HG02840 (cell line): Measurements from ENCODE around the gene CAPN8.
"Not testable (repeated sequence)": the region's sequence is repeated elsewhere in the genome, so short reads cannot be mapped to it uniquely, and the experiment has no call there.

ENCODE experiments used
- ATAC-seq: cut with Tn5 transposase; IDR thresholded peaks from one replicate; pipeline ENCODE4 v1.9.1; 2021; ENCODE audit warnings: mild to moderate bottlenecking, moderate library complexity, moderate number of reproducible peaks; ENCODE audit not compliant: unreplicated experiment, low FRiP score

The CAPN8 gene

DNA sequence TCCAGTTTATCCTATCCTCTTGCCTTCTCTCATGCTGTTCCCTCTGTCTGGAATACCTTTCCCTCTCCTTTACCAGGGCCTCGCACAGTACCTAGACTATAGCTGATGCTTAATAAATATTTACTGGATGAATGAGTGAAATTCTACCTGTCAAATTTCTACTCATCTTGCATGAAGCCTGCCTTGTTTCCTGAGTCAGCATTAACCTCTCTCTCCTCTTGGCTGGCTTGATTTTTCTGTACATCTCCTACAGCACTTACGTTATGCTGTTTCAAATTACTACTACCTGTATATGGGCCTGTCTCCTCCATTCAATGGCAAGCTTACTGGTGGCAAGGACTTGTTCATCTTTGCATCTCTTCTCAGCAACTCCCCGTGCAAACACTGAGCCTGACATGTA, 130.8 kb downstream of the CAPN8 start:
- ATAC-seq: no peak

GRCh38 chr1:223533708-223534107, 131.8 kb downstream of the CAPN8 start:
- no peak for ATAC-seq

- ATAC-seq: no peak
Observed at GRCh38 chr1:223531742-223532341, 133.7 kb downstream of the CAPN8 start.

GRCh38 chr1:223525957-223526356, 139.5 kb downstream of the CAPN8 start:
- no peak for ATAC-seq

GRCh38 chr1:223525546-223525945, 140.0 kb downstream of the CAPN8 start:
- ATAC-seq: no peak

DNA sequence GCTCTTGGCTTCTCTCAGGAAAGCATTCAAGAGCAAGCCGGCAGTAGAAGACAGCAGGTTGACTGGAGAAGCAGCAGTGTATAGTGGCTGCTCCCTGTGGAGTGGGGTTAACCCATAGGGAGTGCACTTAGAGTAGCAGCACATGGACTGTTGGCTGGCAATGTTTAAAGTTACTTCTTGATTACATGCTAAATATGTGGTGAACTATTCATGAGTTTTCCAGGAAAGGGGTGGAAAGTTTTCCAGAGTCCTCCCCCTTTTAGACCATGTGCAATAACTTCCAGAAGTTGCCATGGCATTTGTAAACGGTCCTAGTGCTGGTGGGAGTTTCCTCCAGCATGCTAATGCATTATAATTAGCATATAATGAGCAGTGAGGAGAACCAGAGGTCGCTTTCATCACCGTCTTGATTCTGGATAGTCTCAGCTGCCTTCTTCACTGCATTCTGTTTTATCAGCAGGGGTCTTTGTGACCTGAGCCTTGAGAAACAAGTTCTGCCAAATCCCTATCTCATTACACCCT, 140.5 kb downstream of the CAPN8 start:
- ATAC-seq: no peak

DNA sequence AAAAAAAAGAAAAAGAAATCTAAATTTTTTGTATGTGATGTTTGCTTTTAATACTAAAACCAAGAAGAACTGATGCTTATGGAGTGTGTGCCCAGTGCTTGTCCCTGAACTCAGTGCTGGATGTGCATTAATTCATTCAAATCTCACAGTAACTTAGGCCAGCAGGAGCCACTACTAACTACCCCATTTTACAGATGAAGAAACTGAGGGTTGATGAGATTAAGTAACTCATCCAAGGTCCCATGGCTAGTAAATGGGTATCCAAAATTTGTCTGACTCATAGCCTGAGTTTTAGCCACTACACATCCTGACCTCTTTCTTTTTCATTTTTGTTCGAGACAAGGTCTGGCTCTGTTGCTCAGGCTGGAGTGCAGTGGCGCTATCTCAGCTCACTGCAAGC, 144.4 kb downstream of the CAPN8 start:
- ATAC-seq: no peak

DNA sequence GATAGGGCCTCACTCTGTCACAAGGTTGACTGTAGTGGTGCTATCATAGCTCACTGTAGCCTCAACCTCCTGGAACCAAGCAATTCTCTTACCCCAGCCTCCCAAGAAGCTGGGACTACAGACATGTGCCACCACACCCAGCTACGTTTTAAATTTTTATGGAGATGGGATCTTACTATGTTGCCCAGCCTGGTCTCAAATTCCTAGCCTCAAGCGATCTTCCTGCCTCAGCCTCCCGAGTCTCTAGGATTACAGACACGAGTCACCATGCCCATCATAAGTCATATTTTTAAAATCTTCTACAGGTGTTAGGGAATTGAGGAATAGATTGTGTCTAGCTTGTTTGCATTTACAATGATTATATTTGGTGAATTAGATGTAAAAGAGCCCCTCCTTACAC, 145.3 kb downstream of the CAPN8 start:
- ATAC-seq: no peak

DNA sequence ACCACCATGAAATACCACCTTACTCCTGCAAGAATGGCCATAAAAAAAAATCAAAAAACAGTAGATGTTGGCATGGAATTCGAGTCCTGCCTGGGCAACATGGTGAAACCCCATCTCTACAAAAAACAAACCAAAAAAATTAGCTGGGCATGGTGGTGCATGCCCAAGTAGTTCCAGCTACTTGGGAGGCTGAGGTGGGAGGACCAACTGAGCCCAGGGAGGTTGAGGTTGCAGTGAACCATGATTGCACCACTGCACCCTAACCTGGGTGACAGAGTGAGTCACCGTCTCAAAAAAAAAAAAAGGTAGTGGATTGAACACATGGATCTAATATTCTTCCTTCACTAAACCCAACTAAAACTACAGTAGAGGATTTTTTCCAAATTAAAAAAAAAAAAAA, 146.4 kb downstream of the CAPN8 start:
- ATAC-seq: no peak

DNA sequence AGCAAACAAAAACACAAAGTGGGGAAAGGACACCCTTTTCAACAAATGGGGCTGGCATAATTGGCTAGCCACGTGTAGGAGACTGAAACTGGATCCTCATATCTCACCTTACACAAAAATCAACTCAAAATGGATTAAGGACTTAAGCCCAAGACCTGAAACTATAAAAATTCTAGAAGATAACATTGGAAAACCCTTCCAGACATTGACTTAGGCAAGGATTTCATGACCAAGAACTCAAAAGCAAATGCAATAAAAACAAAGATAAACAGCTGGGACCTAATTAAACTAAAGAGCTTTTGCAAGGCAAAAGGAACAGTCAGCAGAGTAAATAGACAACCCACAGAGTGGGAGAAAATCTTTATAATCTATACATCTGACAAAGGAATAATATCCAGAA, 146.9 kb downstream of the CAPN8 start:
- ATAC-seq: not testable (repeated sequence)

- no peak for ATAC-seq
Observed at GRCh38 chr1:223515926-223516325, 149.6 kb downstream of the CAPN8 start.

DNA sequence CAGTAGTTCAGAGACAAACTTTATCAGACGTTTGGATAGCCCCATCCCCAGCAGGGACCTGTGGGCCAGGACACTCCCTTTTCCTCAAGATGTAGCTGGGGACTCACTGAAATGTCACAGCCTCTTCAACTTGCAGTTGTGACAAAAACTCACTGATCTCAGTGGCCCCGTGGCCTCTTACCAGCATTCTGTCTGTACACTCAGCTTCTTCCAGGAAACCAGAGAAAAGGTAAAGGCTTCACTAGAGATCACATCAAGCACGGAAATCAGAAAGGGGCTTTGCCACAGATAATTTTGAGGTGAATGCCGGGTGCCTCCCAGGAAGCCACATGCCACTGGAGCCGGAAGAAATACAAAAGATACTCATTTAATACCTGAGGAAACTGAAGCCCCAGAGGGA, 150.1 kb downstream of the CAPN8 start:
- no peak for ATAC-seq

DNA sequence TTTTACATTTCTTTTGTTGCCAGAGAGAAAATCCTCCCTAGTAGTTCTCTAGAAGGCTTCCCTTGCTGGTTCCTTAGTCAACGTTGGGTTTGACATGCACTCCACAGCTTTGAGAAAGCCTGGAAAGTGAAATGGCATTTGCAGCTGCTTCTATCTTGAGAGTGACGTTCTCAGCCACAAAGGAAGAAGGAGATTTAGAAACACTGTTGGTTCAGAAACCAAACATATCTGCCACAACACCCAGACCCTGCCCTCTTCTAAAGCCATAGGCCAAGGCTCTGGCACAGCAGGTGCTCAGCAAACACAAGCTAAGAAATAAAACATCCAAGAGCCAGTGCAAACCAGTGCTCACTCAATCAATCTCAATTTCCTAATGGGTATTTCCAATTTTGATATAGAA, 150.9 kb downstream of the CAPN8 start:
- ATAC-seq: no peak

GRCh38 chr1:223513309-223513708, 152.2 kb downstream of the CAPN8 start:
- ATAC-seq: no peak

DNA sequence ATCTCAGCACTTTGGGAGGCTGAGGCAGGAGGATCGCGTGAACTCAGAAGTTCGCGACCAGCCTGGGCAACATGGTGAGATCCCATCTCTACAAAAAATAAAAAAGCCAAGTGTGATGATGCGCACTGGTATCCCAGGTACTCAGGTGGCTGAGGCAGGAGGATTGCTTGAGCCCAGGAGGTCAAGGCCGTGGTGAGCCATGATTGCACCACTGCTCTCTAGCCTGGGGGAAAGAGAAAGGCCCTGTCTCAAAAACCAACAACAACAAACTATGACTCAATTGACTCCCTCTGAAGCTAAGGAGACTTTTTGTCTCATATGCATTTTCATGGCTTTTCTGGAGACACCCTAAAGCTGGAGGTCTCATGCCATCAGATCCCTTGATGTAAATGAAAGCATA, 153.4 kb downstream of the CAPN8 start:
- ATAC-seq: no peak

- ATAC-seq: no peak
Observed at GRCh38 chr1:223508796-223509195, 156.7 kb downstream of the CAPN8 start.

- ATAC-seq: no peak
Observed at GRCh38 chr1:223504741-223505140, 160.8 kb downstream of the CAPN8 start.

DNA sequence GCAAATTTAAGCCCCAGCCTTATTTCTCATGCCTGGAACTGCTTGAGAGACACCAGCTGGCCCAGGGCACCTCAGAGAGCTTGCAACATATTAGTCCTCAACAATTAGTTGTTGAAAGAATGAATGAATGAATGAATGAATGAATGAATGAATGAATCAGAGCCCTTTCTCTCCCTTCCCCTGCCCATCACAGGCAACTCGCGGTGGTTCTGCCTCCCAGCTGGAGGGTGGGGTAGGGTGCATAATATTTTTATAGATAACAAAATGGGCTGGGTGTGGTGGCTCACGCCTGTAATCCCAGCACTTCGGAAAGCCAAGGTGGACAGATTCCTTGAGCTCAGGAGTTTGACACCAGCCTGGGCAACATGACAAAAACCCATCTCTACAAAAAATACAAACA, 162.2 kb downstream of the CAPN8 start:
- no peak for ATAC-seq

DNA sequence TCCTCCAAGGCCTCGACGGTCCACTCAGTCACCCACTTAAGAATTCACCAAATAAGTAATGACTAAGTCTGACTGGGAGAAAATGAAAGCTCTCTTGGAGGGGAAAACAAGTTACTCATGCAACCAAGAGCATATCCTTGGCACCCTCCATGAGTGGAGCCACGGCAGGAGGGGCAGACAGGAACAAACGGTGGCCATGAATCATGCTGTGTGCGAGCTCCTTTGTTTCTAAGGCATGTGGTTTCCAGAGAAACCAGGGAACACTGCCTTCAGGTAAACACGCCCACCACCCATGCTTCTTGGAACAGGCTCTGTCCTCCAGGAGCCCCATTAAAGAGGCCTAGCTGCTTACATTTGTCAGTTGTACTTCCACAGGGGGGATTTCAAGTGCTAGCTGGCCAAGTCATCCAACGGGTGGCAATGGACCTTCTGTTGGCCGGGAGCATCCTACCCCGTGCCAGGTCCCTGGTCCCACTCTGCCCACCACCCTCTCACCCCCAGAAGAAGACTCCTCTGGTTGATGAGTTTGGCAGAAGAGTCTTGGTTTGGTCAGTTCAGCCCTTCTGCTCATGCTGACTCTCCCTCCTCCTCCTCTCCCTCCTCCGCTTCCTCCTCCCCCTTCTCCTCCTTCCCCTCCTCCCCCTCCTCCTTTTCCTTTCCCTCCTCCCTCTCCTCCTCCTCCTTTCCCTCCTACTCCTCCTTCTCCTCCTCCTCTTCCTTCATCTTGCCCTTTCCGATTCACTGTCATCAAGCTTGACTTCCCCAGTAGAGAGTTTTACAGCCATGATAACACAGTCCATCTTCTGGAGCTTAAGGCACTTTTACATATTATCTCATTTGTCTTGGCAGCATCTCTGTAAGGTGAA, 164.7 kb downstream of the CAPN8 start:
- ATAC-seq: no peak

- no peak for ATAC-seq
Observed at GRCh38 chr1:223496883-223497282, 168.6 kb downstream of the CAPN8 start.

DNA sequence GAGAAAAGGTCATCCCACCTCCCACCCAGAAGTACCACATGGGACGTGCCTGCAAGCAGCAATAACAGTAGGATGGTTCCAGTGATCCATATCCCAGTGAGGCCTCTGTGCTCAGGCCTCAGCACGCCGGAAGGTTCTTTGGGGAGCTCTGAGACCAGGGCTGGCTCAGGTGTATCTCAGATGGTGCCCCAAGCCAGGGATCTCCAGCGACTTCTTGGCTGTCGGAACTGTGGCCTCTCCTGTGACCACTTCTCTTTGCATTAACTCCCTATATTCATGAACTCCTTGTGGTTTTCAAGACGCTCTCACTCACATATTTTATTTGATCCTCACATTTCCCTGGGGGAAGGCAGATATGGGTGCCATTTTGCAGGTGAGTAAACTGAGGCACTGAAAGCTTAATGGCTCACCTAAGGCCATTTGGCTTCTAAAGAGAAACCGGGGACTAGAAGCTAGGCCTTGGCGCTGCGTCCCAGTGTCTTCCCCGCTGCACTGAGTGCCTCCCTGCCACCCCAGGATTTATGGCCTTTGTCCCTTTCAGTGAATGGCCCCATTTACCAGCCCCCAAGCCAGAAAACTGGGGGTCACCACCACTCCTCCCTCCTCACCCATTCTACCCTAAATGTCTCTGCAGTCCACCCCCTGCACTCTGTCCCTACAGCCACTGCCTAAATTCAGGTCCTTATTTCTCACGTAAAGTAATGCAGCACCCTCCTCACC, 170.4 kb downstream of the CAPN8 start:
- no peak for ATAC-seq
